Activated T-helper 1 cell treated with Interleukin-2 at 50 U/mL for 16 hours (primary cell): ENCODE measurements around the gene MAEA.

Experiments
- DNase-seq: peaks from one replicate; pipeline ENCODE4 v3.0.0-alpha.2; 2020; ENCODE audit warnings: low read depth

The MAEA gene

GRCh38 chr4:1249731-1250526 is 39.8 kb upstream of the MAEA start:
- peak; percentile 31 for DNase-seq

GRCh38 chr4:1250527-1250812 is 39.2 kb upstream of the MAEA start:
- DNase-seq = no peak

- DNase-seq = no peak
Measured at GRCh38 chr4:1250921-1251772, 38.5 kb upstream of the MAEA start.

GRCh38 chr4:1251773-1252066 is 38.0 kb upstream of the MAEA start:
- DNase-seq = no peak

- DNase-seq = no peak
Measured at GRCh38 chr4:1252928-1253492, 36.7 kb upstream of the MAEA start.

- no peak for DNase-seq
Measured at GRCh38 chr4:1253831-1254230, 35.9 kb upstream of the MAEA start.

- DNase-seq = no peak
Measured at GRCh38 chr4:1255151-1255550, 34.5 kb upstream of the MAEA start.

GRCh38 chr4:1255699-1256098 is 34.0 kb upstream of the MAEA start:
- no peak for DNase-seq

- no peak for DNase-seq
Measured at GRCh38 chr4:1258457-1258856, 31.2 kb upstream of the MAEA start.

GRCh38 chr4:1259966-1260365 is 29.7 kb upstream of the MAEA start:
- DNase-seq = no peak

GRCh38 chr4:1260418-1261106 is 29.1 kb upstream of the MAEA start:
- DNase-seq = no peak

- no peak for DNase-seq
Measured at GRCh38 chr4:1261107-1261928, 28.4 kb upstream of the MAEA start.

GRCh38 chr4:1264942-1265341 is 24.7 kb upstream of the MAEA start:
- no peak for DNase-seq

GRCh38 chr4:1265351-1265750 is 24.3 kb upstream of the MAEA start:
- DNase-seq = no peak

- DNase-seq = no peak
Measured at GRCh38 chr4:1266881-1267763, 22.6 kb upstream of the MAEA start.

- DNase-seq = no peak
Measured at GRCh38 chr4:1269209-1269608, 20.5 kb upstream of the MAEA start.

- DNase-seq = no peak
Measured at GRCh38 chr4:1271686-1272085, 18.0 kb upstream of the MAEA start.

GRCh38 chr4:1274871-1275270 is 14.8 kb upstream of the MAEA start:
- DNase-seq = no peak

GRCh38 chr4:1276984-1277383 is 12.7 kb upstream of the MAEA start:
- DNase-seq = no peak

- no peak for DNase-seq
Measured at GRCh38 chr4:1277667-1278665, 11.7 kb upstream of the MAEA start.
